IPS-NIHi7 (cell line): ENCODE results near the gene SIRPD.

Source experiments
- DNase-seq: peaks from one replicate; pipeline ENCODE4 v3.0.0; 2012; ENCODE audit warnings: mixed read lengths; ENCODE audit errors: extremely low spot score

Gene SIRPD

GRCh38 chr20:1557605-1558004 lies at the start of gene SIRPD:
TSS of gene SIRPD (minus strand) at chr20:1557705. CDS start at chr20:1557653, 52 bp downstream.
- no peak for DNase-seq

GRCh38 chr20:1600736-1601135 lies 43.2 kb upstream of the SIRPD start:
- DNase-seq = no peak

GRCh38 chr20:1595333-1595732 lies 37.8 kb upstream of the SIRPD start:
- DNase-seq = no peak

- DNase-seq = no peak
These were observed 31.3 kb upstream of the SIRPD start for GRCh38 chr20:1588533-1589460.

- DNase-seq = no peak
These were observed 30.5 kb upstream of the SIRPD start for GRCh38 chr20:1587781-1588532.

DNA sequence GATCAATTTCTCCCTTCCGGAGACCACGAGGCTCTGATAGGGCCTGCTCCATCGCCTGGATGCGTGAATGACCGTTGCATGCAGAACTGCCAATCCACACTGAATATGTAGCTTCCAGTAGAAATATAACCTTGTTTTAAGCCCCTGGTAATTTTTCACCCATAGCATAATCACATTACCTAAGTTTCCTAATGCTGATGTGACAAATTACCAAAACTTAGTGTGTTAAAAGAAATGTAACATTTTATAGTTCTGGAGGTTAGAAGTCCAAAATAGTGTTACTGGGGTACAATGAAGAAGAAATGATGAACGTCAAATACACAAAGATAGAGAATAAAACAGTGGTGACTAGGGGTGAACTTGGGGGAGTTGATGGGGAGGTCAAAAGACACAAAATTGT lies 22.0 kb upstream of the SIRPD start:
- no peak for DNase-seq

DNA sequence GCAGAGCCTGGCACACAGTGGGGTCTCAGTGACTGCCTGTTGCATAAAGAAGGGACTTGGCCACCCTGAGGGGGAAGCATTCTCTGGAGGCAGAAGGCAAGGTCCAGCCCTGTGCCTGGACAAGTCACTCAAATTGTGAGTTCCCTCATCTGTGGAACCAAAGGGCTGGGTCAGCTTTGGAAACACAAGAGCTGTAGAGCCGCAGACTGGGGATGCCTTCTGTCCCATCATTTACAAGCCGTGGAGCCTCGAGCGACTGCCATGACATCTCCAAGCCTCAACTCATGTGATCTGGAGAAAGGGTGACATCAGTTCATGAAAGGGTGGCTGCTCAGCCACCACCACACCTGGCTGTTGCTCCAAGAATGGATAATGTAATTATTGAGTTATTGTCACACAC lies 20.4 kb upstream of the SIRPD start:
- DNase-seq = peak; percentile 1

- DNase-seq = peak; percentile 0
These were observed 19.8 kb upstream of the SIRPD start for GRCh38 chr20:1577313-1577712.

DNA sequence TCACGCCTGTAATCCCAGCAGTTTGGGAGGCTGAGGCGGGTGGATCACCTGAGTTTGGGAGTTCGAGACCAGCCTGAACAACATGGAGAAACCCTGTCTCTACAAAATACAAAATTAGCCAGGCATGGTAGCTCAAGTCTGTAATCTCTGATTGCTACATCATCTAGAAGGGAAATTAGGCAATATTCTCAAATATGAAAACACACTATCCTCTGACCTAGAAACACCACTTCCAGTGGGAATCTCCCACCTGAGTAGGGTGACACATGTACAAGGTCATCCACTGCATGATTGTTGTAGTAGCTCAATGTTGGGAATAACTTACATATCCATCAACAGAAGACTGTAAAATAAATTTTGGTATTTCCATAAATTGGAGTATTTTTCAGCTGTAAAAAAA lies 19.1 kb upstream of the SIRPD start:
- DNase-seq = peak; percentile 0

GRCh38 chr20:1576003-1576402 lies 18.5 kb upstream of the SIRPD start:
- peak; percentile 0 for DNase-seq

- DNase-seq = peak; percentile 1
These were observed 14.1 kb upstream of the SIRPD start for GRCh38 chr20:1571583-1571982.

DNA sequence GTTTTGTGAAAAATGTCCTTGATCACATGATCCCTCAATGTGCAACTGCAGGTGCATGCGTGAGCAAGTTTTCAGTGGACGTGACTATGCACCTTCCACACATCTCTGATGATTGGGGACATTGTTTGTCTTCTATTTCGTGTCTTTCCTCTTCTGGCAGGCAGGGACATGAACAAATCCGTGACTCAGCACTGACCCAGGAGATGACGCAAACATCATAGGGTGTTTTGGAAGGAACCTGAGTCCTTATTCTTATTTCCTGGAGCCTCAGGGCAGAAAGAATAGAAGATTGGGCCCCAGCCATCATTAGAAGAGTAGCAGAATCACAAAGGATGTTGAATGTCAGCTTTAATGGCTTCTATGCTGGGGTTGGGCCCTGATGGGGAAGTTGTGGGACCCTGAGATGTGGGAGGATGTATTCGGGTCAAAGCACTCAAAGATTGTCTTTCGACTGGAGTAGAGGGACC lies 11.9 kb upstream of the SIRPD start:
- DNase-seq = peak; percentile 7

- DNase-seq = peak; percentile 2
These were observed 10.6 kb upstream of the SIRPD start for GRCh38 chr20:1568163-1568490.

- peak; percentile 64 for DNase-seq
These were observed 10.1 kb upstream of the SIRPD start for GRCh38 chr20:1567392-1568162.

DNA sequence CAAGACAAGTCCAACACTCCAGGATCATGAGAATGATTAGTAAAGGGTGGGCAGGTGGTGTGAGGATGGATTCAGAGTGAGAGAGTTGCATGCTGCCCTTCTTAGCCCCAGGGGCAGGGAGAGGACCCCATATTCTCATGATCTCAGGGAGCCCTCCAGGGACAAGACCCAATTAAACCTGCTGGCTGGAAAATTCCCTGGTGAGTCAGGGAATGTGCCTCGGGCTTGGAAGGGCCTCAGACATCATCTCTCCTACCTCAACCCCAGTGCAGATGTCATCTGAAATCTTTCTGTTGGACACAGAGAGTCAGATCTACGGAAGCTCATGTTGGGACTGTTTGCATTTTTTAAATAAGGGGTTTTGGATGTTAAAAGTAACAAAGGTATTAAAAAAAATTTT lies 9.2 kb upstream of the SIRPD start:
- DNase-seq = peak; percentile 6

DNA sequence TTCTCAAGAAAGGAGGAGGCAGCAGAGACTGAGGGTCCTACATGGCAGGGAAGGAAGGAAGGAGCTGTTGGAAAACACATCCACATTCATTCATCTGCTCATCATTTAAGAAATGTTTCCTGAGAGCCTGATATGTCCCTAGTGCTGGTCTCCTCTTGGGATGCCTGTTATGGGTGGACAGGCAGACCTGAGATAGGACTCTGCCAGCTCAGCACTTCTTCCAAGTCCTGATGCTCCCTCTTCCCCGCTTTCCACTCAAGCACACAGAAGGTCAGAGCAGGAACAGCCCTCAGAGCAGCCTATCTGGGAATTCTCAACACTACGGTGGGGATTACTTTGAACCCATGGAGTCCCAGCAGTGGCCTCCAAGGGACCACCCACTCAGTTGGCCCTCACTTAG lies 8.0 kb upstream of the SIRPD start:
- DNase-seq = peak; percentile 4

DNA sequence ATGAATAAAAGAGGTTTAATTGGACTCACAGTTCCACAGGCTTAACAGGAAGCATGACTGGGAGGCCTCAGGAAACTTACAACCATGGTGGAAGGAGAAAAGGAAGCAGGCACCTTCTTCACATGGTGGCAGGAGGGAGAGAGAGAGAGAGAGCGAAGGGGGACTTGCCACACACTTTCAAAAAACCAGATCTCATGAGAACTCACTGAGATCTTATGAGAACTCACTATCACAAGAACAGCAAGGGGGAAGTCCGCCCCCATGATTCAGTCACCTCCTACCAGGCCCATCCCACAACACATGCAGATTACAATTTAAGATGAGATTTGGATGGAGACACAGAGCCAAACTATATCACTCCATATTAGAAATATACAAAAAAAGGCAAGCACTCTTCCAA lies 6.1 kb upstream of the SIRPD start:
- DNase-seq = no peak

DNA sequence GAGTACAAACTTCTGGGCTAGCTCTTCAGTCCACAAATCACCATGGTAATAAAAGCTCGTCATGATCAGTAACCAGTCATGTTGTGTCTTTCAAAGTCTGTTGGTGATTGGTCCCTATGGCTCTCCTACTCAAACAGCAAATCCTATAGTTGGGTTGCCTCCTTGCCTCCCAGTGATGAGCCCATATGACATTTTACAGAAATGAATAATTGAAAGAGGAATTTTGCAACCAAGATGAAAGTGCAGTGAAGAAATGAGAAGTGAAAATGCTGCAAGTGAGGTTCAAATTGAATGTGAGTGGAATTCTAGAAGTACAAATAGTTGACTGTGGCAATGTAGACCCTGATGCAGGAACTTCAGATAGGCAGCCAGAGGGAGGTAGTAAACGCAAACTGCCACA lies 5.1 kb upstream of the SIRPD start:
- peak; percentile 2 for DNase-seq

DNA sequence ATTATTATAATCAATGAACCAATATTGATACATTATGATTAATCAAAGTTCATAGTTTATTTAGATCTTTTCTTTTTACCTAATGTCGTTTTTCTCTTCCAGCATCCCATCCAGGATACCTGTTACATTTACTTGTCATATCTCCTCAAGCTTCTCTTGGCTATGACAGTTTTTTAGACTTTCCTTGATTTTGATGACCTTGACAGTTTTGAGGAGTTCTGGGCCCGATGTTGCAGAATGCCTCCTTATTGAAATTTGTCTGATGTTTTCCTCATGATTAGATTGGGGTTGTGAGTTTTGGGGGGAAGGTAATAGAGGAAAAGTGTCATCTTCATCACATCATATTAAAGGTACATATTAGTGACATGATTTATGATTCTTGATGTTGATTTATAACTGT lies 3.8 kb upstream of the SIRPD start:
- peak; percentile 0 for DNase-seq

DNA sequence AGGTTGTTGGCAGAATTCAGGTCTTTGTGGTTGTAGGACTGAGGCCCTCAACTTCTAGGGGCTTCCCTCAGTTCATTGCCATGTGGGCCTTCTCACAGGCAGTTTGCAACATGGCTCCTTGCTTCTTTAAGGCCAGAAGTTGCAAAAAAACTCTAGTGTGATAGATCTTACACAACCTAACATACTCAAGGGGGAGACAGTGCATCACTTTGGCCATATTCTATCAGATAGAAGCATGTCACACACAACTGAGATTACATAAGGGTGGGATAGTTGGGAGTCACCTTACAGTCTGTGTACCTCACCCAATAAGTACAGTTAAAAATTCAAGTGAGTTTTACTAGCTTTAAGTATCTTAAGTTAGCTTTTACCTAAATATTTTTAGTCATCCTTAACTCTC lies 1.6 kb downstream of the SIRPD start:
- DNase-seq = no peak

DNA sequence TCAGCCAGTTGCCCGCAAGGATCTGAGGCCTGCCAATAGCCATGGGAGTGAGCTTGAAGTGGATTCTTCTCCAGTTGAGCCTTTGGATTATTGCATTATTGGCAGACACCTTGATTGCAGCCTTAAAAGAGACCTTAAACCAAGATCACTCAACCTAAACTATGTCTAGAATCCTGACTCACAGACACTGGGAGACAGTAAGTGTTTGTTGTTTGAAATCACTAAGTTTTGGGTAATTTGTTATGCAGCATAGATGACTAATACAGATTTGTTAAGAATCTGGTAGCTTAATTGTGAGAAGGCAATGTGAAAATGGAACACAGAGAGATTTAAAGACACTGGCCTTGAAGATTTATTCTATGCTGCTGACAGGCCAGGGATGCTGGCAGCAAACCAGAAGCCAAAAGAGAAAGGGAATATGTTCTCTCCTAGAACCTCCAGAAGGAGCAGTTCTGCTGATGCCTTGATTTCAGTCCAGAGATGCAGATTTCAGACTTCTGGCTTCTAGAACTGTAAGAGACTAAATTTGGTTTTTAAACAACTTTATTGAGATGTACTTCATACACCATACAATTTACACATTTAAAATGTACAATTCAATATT lies 17.6 kb downstream of the SIRPD start:
- no peak for DNase-seq

GRCh38 chr20:1538655-1539054 lies 18.9 kb downstream of the SIRPD start:
- no peak for DNase-seq
